Measurements from ENCODE around the gene DCHS2.

Gene DCHS2

GRCh38 chr4:154343651-154344050 lies 147.9 kb downstream of the DCHS2 start:
- no peak for DNase-seq (ENCODE audit: low read depth in 2 of 2)
- no peak for TF ChIP-seq CTCF (IDR thresholded peaks at IDR 0.05; ENCODE audit: low read depth, low read length)
- no peak overlapping the region for H3K4me3 ChIP-seq (replicated peaks in 1 of 2; ENCODE audit: low read depth in 2 of 2, low read length in 2 of 2)

- no peak for DNase-seq (ENCODE audit: low read depth in 2 of 2)
- TF ChIP-seq CTCF (IDR thresholded peaks at IDR 0.05; ENCODE audit: low read depth, low read length), result no peak
- H3K4me3 ChIP-seq (replicated peaks in 1 of 2; ENCODE audit: low read depth in 2 of 2, low read length in 2 of 2), result no peak overlapping the region
These were observed 150.2 kb downstream of the DCHS2 start for GRCh38 chr4:154341448-154341847.

GRCh38 chr4:154335588-154335987 lies 156.0 kb downstream of the DCHS2 start:
- no peak overlapping the region for H3K4me3 ChIP-seq (replicated peaks in 1 of 2; ENCODE audit: low read depth in 2 of 2, low read length in 2 of 2)
- TF ChIP-seq CTCF (IDR thresholded peaks at IDR 0.05; ENCODE audit: low read depth, low read length), result no peak

GRCh38 chr4:154332681-154333421 lies 158.7 kb downstream of the DCHS2 start:
- TF ChIP-seq CTCF (IDR thresholded peaks at IDR 0.05; ENCODE audit: low read depth, low read length), result no peak
- peak overlapping the region in 1 of 2 donors; percentile 17 for H3K4me3 ChIP-seq (replicated peaks in 1 of 2; ENCODE audit: low read depth in 2 of 2, low read length in 2 of 2)
- peak in 1 of 2 donors; percentile 5 for DNase-seq (ENCODE audit: low read depth in 2 of 2)

More at GRCh38 chr4:154335588-154335987, 156.0 kb downstream of the DCHS2 start:
- DNase-seq (ENCODE audit: low read depth in 2 of 2), result no peak

GRCh38 chr4:154329939-154330338 lies 161.7 kb downstream of the DCHS2 start:
- peak; percentile 66 to 69 for DNase-seq (ENCODE audit: low read depth in 2 of 2)
- no peak for TF ChIP-seq CTCF (IDR thresholded peaks at IDR 0.05; ENCODE audit: low read depth, low read length)

GRCh38 chr4:154329268-154329868 lies 162.2 kb downstream of the DCHS2 start:
- no peak overlapping the region for H3K4me3 ChIP-seq (replicated peaks in 1 of 2; ENCODE audit: low read depth in 2 of 2, low read length in 2 of 2)
- TF ChIP-seq CTCF (IDR thresholded peaks at IDR 0.05; ENCODE audit: low read depth, low read length), result peak; percentile 23
- DNase-seq (ENCODE audit: low read depth in 2 of 2), result peak; percentile 42 to 52

More at GRCh38 chr4:154329939-154330338, 161.7 kb downstream of the DCHS2 start:
- no peak overlapping the region for H3K4me3 ChIP-seq (replicated peaks in 1 of 2; ENCODE audit: low read depth in 2 of 2, low read length in 2 of 2)
